Smooth muscle cell (in vitro differentiated cells): Measurements from ENCODE around the gene PNPLA5. TPM values are rescaled to one million over a fixed set of nuclear protein-coding genes. Genes with fewer than 3 reads are reported as not detected.

Experiments used
- DNase-seq: peaks from one replicate; lab custom pipeline; 2025; ENCODE audit not compliant: unreplicated experiment; lab: John Stamatoyannopoulos, UW
- H2AFZ ChIP-seq: fragments of 200-600 bp; sonication (generic); 2 replicates; pipeline ENCODE4 v1.6.0; 2016; ENCODE audit warnings: antibody characterized with exemption, low read depth, mild to moderate bottlenecking
- H3F3A ChIP-seq: fragments of 200-600 bp; sonication (generic); 2 replicates; pipeline ENCODE4 v1.6.0; 2017; ENCODE audit warnings: antibody characterized with exemption, low read depth
- H3K27ac ChIP-seq: fragments of 200-600 bp; sonication (generic); 2 replicates; pipeline ENCODE4 v1.5.1; 2016; ENCODE audit warnings: low read depth, mild to moderate bottlenecking
- H3K27me3 ChIP-seq: fragments of 200-600 bp; sonication (generic); 2 replicates; pipeline ENCODE4 v1.6.1; 2016; ENCODE audit warnings: low read depth, mild to moderate bottlenecking
- H3K36me3 ChIP-seq: fragments of 200-600 bp; sonication (generic); 2 replicates; pipeline ENCODE4 v1.5.1; 2016; ENCODE audit warnings: low read depth
- H3K4me1 ChIP-seq: fragments of 200-600 bp; sonication (generic); 2 replicates; pipeline ENCODE4 v1.5.1; 2016; ENCODE audit warnings: low read depth
- H3K4me2 ChIP-seq: fragments of 200-600 bp; sonication (generic); 2 replicates; pipeline ENCODE4 v1.6.0; 2016; ENCODE audit warnings: mild to moderate bottlenecking
- H3K4me3 ChIP-seq: fragments of 200-600 bp; sonication (generic); 2 replicates; pipeline ENCODE4 v1.5.1; 2016; ENCODE audit warnings: mild to moderate bottlenecking
- H3K79me2 ChIP-seq: fragments of 200-600 bp; sonication (generic); 2 replicates; pipeline ENCODE4 v1.6.0; 2016; ENCODE audit warnings: low read depth, mild to moderate bottlenecking
- H3K9ac ChIP-seq: fragments of 200-600 bp; sonication (generic); 2 replicates; pipeline ENCODE4 v1.6.0; 2016; ENCODE audit warnings: low read depth
- H3K9me3 ChIP-seq: fragments of 200-600 bp; sonication (generic); replicated peaks from 2 replicates; pipeline ENCODE4 v1.5.1; 2016; ENCODE audit warnings: low read depth
- H4K20me1 ChIP-seq: fragments of 200-600 bp; sonication (generic); 2 replicates; pipeline ENCODE4 v1.6.0; 2016; ENCODE audit warnings: low read depth
- WGBS: methylation state at CpG from one replicate; pipeline ENCODE4 v1.1.7; 2016; ENCODE audit warnings: low lambda C conversion rate; 5-methylcytosine and 5-hydroxymethylcytosine counted together
- polyA plus RNA-seq: library from polyadenylated mRNA; unstranded; fragments of >200 nt; fragmentation: Nextera tagmentation; extraction: Ambion mirVana; gene quantifications from 2 replicates; pipeline ENCODE4 v1.2.1, GENCODE V29; 2016
- total RNA-seq: library from RNA; depleted of rRNA; stranded (reverse); fragments of >200 nt; gene quantifications from 2 replicates; pipeline ENCODE4 v1.2.3, GENCODE V29; 2014
- TF ChIP-seq, protein P1 (sequence below): fragments of 200-600 bp; sonication (generic); IDR thresholded peaks from 2 replicates; pipeline ENCODE4 v1.5.1; 2017; ENCODE audit warnings: borderline replicate concordance, mild to moderate bottlenecking, antibody characterized with exemption; ENCODE audit not compliant: insufficient read depth, poor library complexity, severe bottlenecking

Gene PNPLA5
- total and polyA plus RNA-seq, 2 experiments from 2014 or later = not detected

GRCh38 chr22:43895986-43896645 lies 4.3 kb upstream of the PNPLA5 start:
- Histone ChIP-seq H3K4me2 (no peak overlapping the region), H4K20me1 (no peaks in the 10 kb centered on the region)
- WGBS = 72% methylated on average over 11 of the region's 11 CpGs

GRCh38 chr22:43894122-43894521 lies 2.3 kb upstream of the PNPLA5 start:
- Histone ChIP-seq H3K9me3 (no peaks in the 10 kb centered on the region), H4K20me1 (no peaks in the 10 kb centered on the region), H3K36me3 (no peaks in the 10 kb centered on the region), H3K4me1 (peaks cover 4% of the 10 kb centered on the region), H3K4me2 (no peak overlapping the region), H3K79me2 (no peaks in the 10 kb centered on the region), H3K4me3 (no peak overlapping the region), H2AFZ (no peak overlapping the region), H3K27me3 (peaks cover 53% of the 10 kb centered on the region), H3K9ac (no peak overlapping the region), H3F3A (no peaks in the 10 kb centered on the region), H3K27ac (no peak overlapping the region)
- TF ChIP-seq, protein P1, sequence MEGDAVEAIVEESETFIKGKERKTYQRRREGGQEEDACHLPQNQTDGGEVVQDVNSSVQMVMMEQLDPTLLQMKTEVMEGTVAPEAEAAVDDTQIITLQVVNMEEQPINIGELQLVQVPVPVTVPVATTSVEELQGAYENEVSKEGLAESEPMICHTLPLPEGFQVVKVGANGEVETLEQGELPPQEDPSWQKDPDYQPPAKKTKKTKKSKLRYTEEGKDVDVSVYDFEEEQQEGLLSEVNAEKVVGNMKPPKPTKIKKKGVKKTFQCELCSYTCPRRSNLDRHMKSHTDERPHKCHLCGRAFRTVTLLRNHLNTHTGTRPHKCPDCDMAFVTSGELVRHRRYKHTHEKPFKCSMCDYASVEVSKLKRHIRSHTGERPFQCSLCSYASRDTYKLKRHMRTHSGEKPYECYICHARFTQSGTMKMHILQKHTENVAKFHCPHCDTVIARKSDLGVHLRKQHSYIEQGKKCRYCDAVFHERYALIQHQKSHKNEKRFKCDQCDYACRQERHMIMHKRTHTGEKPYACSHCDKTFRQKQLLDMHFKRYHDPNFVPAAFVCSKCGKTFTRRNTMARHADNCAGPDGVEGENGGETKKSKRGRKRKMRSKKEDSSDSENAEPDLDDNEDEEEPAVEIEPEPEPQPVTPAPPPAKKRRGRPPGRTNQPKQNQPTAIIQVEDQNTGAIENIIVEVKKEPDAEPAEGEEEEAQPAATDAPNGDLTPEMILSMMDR = no peak
- whole genome bisulfite sequencing = 84% methylated on average over 5 of the region's 5 CpGs
- no peak for DNase-seq

More at GRCh38 chr22:43895986-43896645, 4.3 kb upstream of the PNPLA5 start:
- Histone ChIP-seq H3K36me3 (no peaks in the 10 kb centered on the region), H3K9me3 (no peaks in the 10 kb centered on the region), H3K9ac (no peak overlapping the region), H3K79me2 (no peaks in the 10 kb centered on the region), H3K4me3 (no peak overlapping the region), H3K27me3 (peaks cover 33% of the 10 kb centered on the region), H3K27ac (no peak overlapping the region), H2AFZ (no peak overlapping the region), H3K4me1 (peaks cover 4% of the 10 kb centered on the region), H3F3A (no peaks in the 10 kb centered on the region)
- no peak for DNase-seq
- TF ChIP-seq, protein P1 = no peak

DNA sequence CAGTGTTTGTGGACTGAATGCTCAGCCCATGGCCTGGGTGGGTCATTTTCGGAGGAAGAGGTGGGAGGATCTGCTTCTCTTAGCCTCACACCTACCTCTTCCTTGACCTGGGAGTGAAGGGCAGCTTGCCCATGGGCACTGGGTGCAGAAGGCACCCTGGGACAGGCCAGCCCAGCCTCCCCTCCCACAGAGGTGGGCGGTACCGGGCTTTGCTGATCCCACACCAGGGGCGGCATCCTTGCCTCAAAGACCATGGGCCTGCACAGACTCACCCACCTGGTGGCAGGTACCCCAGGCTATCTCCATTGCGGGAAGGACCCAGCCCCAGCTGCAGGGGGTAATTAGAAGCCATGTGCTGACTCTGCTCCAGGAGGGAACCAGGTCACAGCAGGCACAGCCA lies 1.5 kb upstream of the PNPLA5 start:
- TF ChIP-seq, protein P1 = no peak

More for the DNA sequence above, 1.5 kb upstream of the PNPLA5 start:
- WGBS = 75% methylated on average over 5 of the region's 5 CpGs
- H3F3A ChIP-seq = no peaks in the 10 kb centered on the region
- H3K9ac ChIP-seq = no peak overlapping the region
- H3K9me3 ChIP-seq = no peaks in the 10 kb centered on the region
- H3K27ac ChIP-seq = no peak overlapping the region
- H3K79me2 ChIP-seq = no peaks in the 10 kb centered on the region
- H3K36me3 ChIP-seq = no peaks in the 10 kb centered on the region
- H4K20me1 ChIP-seq = no peaks in the 10 kb centered on the region
- DNase-seq = no peak
- H3K4me3 ChIP-seq = no peak overlapping the region
- H3K27me3 ChIP-seq = peaks cover 59% of the 10 kb centered on the region
- H3K4me1 ChIP-seq = peaks cover 4% of the 10 kb centered on the region
- H2AFZ ChIP-seq = no peak overlapping the region
- no peak overlapping the region for H3K4me2 ChIP-seq
